Umbilical cord (tissue), 2 donors: ENCODE results near the gene MSRB1. TPM values are rescaled to one million over a fixed set of nuclear protein-coding genes. Genes with fewer than 3 reads are reported as not detected.

ENCODE experiments used
- DNase-seq: peaks from one replicate; pipeline ENCODE4 v3.0.0-alpha.2; 2015; ENCODE audit warnings: low spot score
- total RNA-seq: library from RNA; depleted of rRNA; stranded (reverse); fragments of >200 nt; gene quantifications from one replicate; pipeline ENCODE4 v1.2.3, GENCODE V29; 2014; ENCODE audit warnings: low replicate concordance; ENCODE audit not compliant: insufficient read depth

MSRB1 gene
- total RNA-seq, 1 donor from 2014 or later = 2.2 TPM

GRCh38 chr16:1918351-1919326, 24.4 kb downstream of the MSRB1 start, which contains the start of gene HS3ST6:
TSS of gene HS3ST6 (minus strand) at chr16:1918415. CDS start at chr16:1918323, 92 bp downstream.
- no peak for DNase-seq

- DNase-seq = no peak
Measured at GRCh38 chr16:1917665-1918350, 25.2 kb downstream of the MSRB1 start.

- no peak for DNase-seq
Measured at GRCh38 chr16:1917056-1917664, 25.8 kb downstream of the MSRB1 start.

GRCh38 chr16:1916640-1916990, 26.4 kb downstream of the MSRB1 start:
- DNase-seq = no peak

- peak; percentile 38 for DNase-seq
Measured at GRCh38 chr16:1915732-1916639, 27.0 kb downstream of the MSRB1 start.

- no peak for DNase-seq
Measured at GRCh38 chr16:1914988-1915387, 28.0 kb downstream of the MSRB1 start.

GRCh38 chr16:1914084-1914608, 28.9 kb downstream of the MSRB1 start:
- no peak for DNase-seq

GRCh38 chr16:1913327-1914083, 29.5 kb downstream of the MSRB1 start:
- DNase-seq = no peak

GRCh38 chr16:1912215-1912543, 30.8 kb downstream of the MSRB1 start:
- DNase-seq = no peak

GRCh38 chr16:1911467-1912214, 31.4 kb downstream of the MSRB1 start:
- no peak for DNase-seq

- DNase-seq = peak; percentile 72
Measured at GRCh38 chr16:1909561-1910231, 33.3 kb downstream of the MSRB1 start.

- DNase-seq = peak; percentile 31
Measured at GRCh38 chr16:1908983-1909382, 34.0 kb downstream of the MSRB1 start.

- DNase-seq = no peak
Measured at GRCh38 chr16:1908184-1908583, 34.8 kb downstream of the MSRB1 start.

- DNase-seq = no peak
Measured at GRCh38 chr16:1907226-1907860, 35.7 kb downstream of the MSRB1 start.

- DNase-seq = peak; percentile 43
Measured at GRCh38 chr16:1906846-1907165, 36.2 kb downstream of the MSRB1 start.

- peak; percentile 33 for DNase-seq
Measured at GRCh38 chr16:1906055-1906845, 36.7 kb downstream of the MSRB1 start.
